GM12878 (cell line): Measurements from ENCODE around the gene RABL2B. TPM values are rescaled to one million over a fixed set of nuclear protein-coding genes. Genes with fewer than 3 reads are reported as not detected.

Experiments
- ATAC-seq: fragments of 200-7000 bp; cut with Tn5 transposase; 3 replicates; pipeline ENCODE4 v1.9.1; 2020; ENCODE audit warnings: mild to moderate bottlenecking, moderate library complexity
- BruUV-seq: library from RNA; stranded (reverse); fragments of 400-500 nt; replicated peaks from 2 replicates; lab custom pipeline; 2021; lab: Mats Ljungman, UMichigan
- CTCF ChIA-PET: fragments of 300-600 bp; sonication (Branson Sonifier 250); formaldehyde crosslinking; extraction: SDS; loops from one replicate; lab custom pipeline; 2021; ENCODE audit warnings: inconsistent platforms; lab: Yijun Ruan, JAX
- POLR2A ChIA-PET: fragments of 350-600 bp; formaldehyde crosslinking; extraction: SDS; loops from one replicate; lab custom pipeline; 2021; ENCODE audit warnings: inconsistent platforms; lab: Charles Lee
- RAD21 ChIA-PET: fragments of 300-600 bp; sonication (Branson Sonifier 250); formaldehyde crosslinking; loops from one replicate; lab custom pipeline; 2023; ENCODE audit warnings: antibody characterized with exemption; ENCODE audit not compliant: unreplicated experiment; lab: Charles Lee
- SMC1A ChIA-PET: fragments of 300-600 bp; sonication (Branson Sonifier 250); formaldehyde crosslinking; loops from one replicate; lab custom pipeline; 2023; ENCODE audit not compliant: unreplicated experiment, uncharacterized antibody; lab: Charles Lee
- DNase-seq: peaks from one replicate; pipeline ENCODE4 v3.0.0-alpha.2; 2011; ENCODE audit warnings: low read depth, low spot score
- FAIRE-seq: peaks from 3 replicates; lab custom pipeline; 2011; peaks lifted over from hg19 to GRCh38; lab: Jason Lieb, UNC
- H2AFZ ChIP-seq: 2 replicates; pipeline ENCODE4 v1.6.0; 2011; ENCODE audit warnings: low read depth, low read length, control low read depth; ENCODE audit not compliant: control insufficient read depth
- H3K27ac ChIP-seq: 2 replicates; pipeline ENCODE4 v1.5.1; 2011; ENCODE audit warnings: control low read depth; ENCODE audit not compliant: control insufficient read depth, insufficient read depth
- H3K27me3 ChIP-seq, 2 experiments: replicated peaks in 1 of 2; 2 replicates each; pipeline versions ENCODE4 v1.6.0 to v1.6.1; 2011; ENCODE audit warnings: low read length in 1 of 2; ENCODE audit not compliant: control insufficient read depth in 2 of 2, insufficient read depth in 2 of 2
- H3K36me3 ChIP-seq, 2 experiments: 2 replicates each; pipeline ENCODE4 v1.5.1; 2011; ENCODE audit warnings: low read length in 1 of 2; ENCODE audit not compliant: control insufficient read depth in 2 of 2, insufficient read depth in 2 of 2
- H3K4me1 ChIP-seq: 2 replicates; pipeline ENCODE4 v1.6.1; 2011; ENCODE audit warnings: mild to moderate bottlenecking, low read length, moderate library complexity, mixed read lengths; ENCODE audit not compliant: control insufficient read depth, insufficient read depth
- H3K4me2 ChIP-seq: 2 replicates; pipeline ENCODE4 v1.6.0; 2011; ENCODE audit warnings: control low read depth; ENCODE audit not compliant: control insufficient read depth, insufficient read depth
- H3K4me3 ChIP-seq: fragments of 200-600 bp; sonication (generic); 2 replicates; pipeline ENCODE4 v1.5.1; 2016
- H3K79me2 ChIP-seq: 2 replicates; pipeline ENCODE4 v1.6.0; 2011; ENCODE audit warnings: low read length; ENCODE audit not compliant: control insufficient read depth, insufficient read depth
- H3K9ac ChIP-seq: 2 replicates; pipeline ENCODE4 v1.8.0; 2011; ENCODE audit warnings: low read length, control low read depth, mixed read lengths; ENCODE audit not compliant: control insufficient read depth, insufficient read depth
- H3K9me3 ChIP-seq: replicated peaks from 3 replicates; pipeline ENCODE4 v1.5.1; 2011; ENCODE audit warnings: mild to moderate bottlenecking, low read length; ENCODE audit not compliant: control insufficient read depth, insufficient read depth
- H4K20me1 ChIP-seq: 2 replicates; pipeline ENCODE4 v1.6.0; 2011; ENCODE audit not compliant: control insufficient read depth, insufficient read depth
- IKZF1 ChIP-seq: fragments of 450-650 bp; conservative IDR thresholded peaks from 2 replicates; pipeline ENCODE4 v1.6.1; 2017; ENCODE audit warnings: antibody characterized with exemption, mild to moderate bottlenecking
- RAD51 ChIP-seq: fragments of 450-650 bp; IDR thresholded peaks from 2 replicates; pipeline ENCODE4 v1.6.1; 2016; ENCODE audit warnings: moderate library complexity, mild to moderate bottlenecking, inconsistent platforms
- SIX5 ChIP-seq: IDR thresholded peaks from 2 replicates; pipeline ENCODE4 v1.6.1; 2011; ENCODE audit warnings: mild to moderate bottlenecking, low read depth, low read length, moderate library complexity; ENCODE audit not compliant: severe bottlenecking
- SPI1 ChIP-seq: IDR thresholded peaks from 2 replicates; pipeline ENCODE4 v1.6.1; 2011; ENCODE audit warnings: low read depth, mild to moderate bottlenecking, low read length, moderate library complexity, borderline replicate concordance; ENCODE audit not compliant: insufficient read depth
- WGBS: methylation state at CpG from one replicate; pipeline ENCODE4 v1.1.6; 2016; ENCODE audit warnings: low lambda C conversion rate; ENCODE audit not compliant: insufficient replicate concordance, insufficient coverage; ENCODE audit errors: missing lambda C conversion rate; 5-methylcytosine and 5-hydroxymethylcytosine counted together
- in situ Hi-C: fragments of 300-500 bp; cut with MboI; formaldehyde crosslinking; loops from 9 replicates; pipeline ENCODE4 v1.14.3; 2018; ENCODE audit warnings: mixed read lengths
- intact Hi-C: fragments of 100-400 bp; cut with micrococcal nuclease; formaldehyde crosslinking; loops from one replicate; pipeline ENCODE4 v1.14.2; 2022; ENCODE audit not compliant: unreplicated experiment
- polyA plus RNA-seq, 11 experiments: library from polyadenylated mRNA; depleted of rRNA in 4 of 11; unstranded in 6 of 11; stranded (reverse) in 5 of 11; fragments of >200 nt; fragmentation: Nextera tagmentation in 4 of 11; fragmentation: Illumina TruSeq in 1 of 11; extraction: Ambion mirVana in 4 of 11; extraction: Trizol in 1 of 11; gene quantifications; 1 replicate in 1 of 11; 2 replicates in 10 of 11; pipeline versions ENCODE4 v1.2.1 to v1.2.3, GENCODE V29; 2011 to 2016; ENCODE audit warnings: inconsistent platforms in 2 of 11, missing spikeins in 2 of 11, low read depth in 1 of 11
- total RNA-seq, 4 experiments: library from RNA; depleted of rRNA in 3 of 4; stranded (reverse); fragments of >200 nt in 3 of 4; fragmentation: Illumina TruSeq in 1 of 4; extraction: Trizol in 1 of 4; gene quantifications; 2 replicates each; pipeline versions ENCODE4 v1.2.1 to v1.2.3, GENCODE V29; 2013 to 2021

Gene RABL2B
- total and polyA plus RNA-seq, 10 of the 15 experiments (the other 5 are each of a cell fraction or from before 2014, with no cell fraction given): 3.1 to 27.4 (median 14.4) TPM

GRCh38 chr22:50723991-50724390 lies 59.4 kb downstream of the RABL2B start:
- no peak for FAIRE-seq

GRCh38 chr22:50722716-50723428 lies 60.6 kb downstream of the RABL2B start:
- CTCF ChIA-PET: no interaction called here
- DNase-seq (no peak), FAIRE-seq (no peak), ATAC-seq (no peak)
- no peak for TF ChIP-seq RAD51
- WGBS: 42% methylated on average over 12 of the region's 12 CpGs
- H3K27ac ChIP-seq: no peak overlapping the region
- no TSS peak for BruUV-seq
- no peak overlapping the region for H2AFZ ChIP-seq
- H3K9ac ChIP-seq: no peak overlapping the region
- no peaks in the 10 kb centered on the region for H3K4me1 ChIP-seq
- in situ Hi-C loops (no loop called here), intact Hi-C loops (no loop called here)
- no peaks in the 10 kb centered on the region; the same call in 1 of the 2 replicates for H4K20me1 ChIP-seq
- H3K4me2 ChIP-seq: no peak overlapping the region
- POLR2A ChIA-PET: no interaction called here
- SMC1A ChIA-PET: no interaction called here
- RAD21 ChIA-PET: no interaction called here
- H3K79me2 ChIP-seq: no peaks in the 10 kb centered on the region
- no peaks in the 10 kb centered on the region for H3K36me3 ChIP-seq
- H3K4me3 ChIP-seq: no peak overlapping the region
- H3K27me3 ChIP-seq: no peaks in the 10 kb centered on the region
- H3K9me3 ChIP-seq: no peaks in the 10 kb centered on the region; the same call in 2 of the 3 replicates

More at GRCh38 chr22:50723991-50724390, 59.4 kb downstream of the RABL2B start:
- ChIA-PET POLR2A (interaction anchor here (0.5 kb wide), 1 partner anchor 12 kb away, joined by 3 read pairs; no protein-coding TSS in a partner anchor), SMC1A (no interaction called here), CTCF (no interaction called here), RAD21 (no interaction called here)
- in situ Hi-C loops (no loop called here), intact Hi-C loops (no loop called here)
- Histone ChIP-seq H3K4me3 (no peak overlapping the region), H3K27ac (no peak overlapping the region), H3K9ac (no peak overlapping the region), H3K4me2 (no peak overlapping the region), H3K79me2 (no peaks in the 10 kb centered on the region), H3K9me3 (no peaks in the 10 kb centered on the region; the same call in 2 of the 3 replicates), H3K4me1 (no peaks in the 10 kb centered on the region), H3K36me3 (no peaks in the 10 kb centered on the region), H4K20me1 (no peaks in the 10 kb centered on the region; the same call in 1 of the 2 replicates), H2AFZ (no peak overlapping the region), H3K27me3 (no peaks in the 10 kb centered on the region)
- DNase-seq (no peak), ATAC-seq (peak; percentile 62; the same call in 2 of the 3 replicates)
- BruUV-seq: no TSS peak
- TF ChIP-seq SIX5: no peak
- peak; percentile 87 for TF ChIP-seq SPI1
- TF ChIP-seq IKZF1: no peak
- WGBS: 0% methylated on average over 7 of the region's 7 CpGs
